NCI-H748 treated with DMSO at 0.1 percent for 48 hours (cell line): ENCODE measurements around the gene LYPD3.

Source experiments
- DNase-seq: peaks from one replicate; lab custom pipeline; 2025; lab: John Stamatoyannopoulos, UW

Gene LYPD3

DNA sequence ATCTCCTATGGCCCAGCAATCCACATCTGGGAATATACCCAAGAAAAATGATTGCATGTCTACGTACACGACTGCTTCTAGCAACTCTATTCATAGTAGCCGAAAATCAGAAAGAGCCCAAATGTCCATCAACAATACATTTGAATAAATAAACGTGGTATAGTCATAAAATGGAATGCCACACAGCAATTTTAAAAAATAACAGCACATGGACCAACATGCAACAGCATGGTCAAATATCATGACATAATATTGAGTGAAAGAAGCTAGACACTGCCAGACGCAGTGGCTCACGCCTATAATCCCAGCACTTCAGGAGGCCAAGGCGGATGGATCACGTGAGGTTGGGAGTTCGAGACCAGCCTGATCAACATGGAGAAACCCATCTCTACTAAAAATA lies 34.4 kb downstream of the LYPD3 start:
- no peak for DNase-seq

DNA sequence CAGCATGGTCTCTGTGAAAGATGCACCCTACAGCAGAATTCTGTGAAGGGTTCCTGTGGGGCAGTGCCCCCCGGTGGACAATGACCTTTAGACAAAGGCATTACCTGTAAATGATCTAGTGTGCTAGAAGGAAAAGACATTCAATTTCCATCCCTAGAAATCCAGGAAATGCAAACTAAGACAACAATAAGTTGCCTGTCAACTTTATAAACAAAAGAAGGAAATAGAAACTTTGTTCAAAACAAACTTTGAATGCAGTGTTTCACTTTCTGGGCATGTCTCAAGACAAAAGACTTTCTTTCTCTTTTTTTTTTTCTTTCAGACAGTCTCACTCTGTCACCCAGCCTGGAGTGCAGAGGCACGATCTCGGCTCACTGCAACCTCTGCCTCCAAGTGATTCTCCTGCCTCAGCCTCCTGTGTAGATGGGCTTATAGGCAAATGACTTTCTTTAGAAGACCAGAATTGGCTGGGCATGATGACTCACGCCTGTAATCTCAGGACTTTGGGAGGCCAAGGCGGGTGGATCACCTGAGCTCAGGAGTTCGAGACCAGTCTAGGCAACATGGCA lies 35.2 kb downstream of the LYPD3 start:
- DNase-seq = no peak

DNA sequence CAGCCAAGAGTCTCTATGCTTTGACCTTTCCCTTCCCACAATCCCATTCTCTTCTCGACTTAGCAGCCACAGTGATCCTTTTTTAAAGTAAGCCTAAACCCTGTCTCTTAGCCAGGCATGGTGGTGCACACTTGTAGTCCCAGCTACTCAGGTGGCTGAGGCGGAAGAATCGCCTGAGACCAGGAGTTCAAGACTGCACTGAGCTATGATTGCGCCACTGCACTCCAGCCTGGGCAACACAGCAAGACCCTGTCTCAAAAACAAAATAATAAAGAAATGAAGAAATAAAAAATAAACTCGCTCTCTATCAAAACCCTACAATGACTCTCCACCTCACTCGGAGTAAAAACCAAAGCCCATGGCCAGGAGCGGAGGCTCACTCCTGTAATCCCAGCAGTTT lies 36.0 kb downstream of the LYPD3 start:
- DNase-seq = no peak

DNA sequence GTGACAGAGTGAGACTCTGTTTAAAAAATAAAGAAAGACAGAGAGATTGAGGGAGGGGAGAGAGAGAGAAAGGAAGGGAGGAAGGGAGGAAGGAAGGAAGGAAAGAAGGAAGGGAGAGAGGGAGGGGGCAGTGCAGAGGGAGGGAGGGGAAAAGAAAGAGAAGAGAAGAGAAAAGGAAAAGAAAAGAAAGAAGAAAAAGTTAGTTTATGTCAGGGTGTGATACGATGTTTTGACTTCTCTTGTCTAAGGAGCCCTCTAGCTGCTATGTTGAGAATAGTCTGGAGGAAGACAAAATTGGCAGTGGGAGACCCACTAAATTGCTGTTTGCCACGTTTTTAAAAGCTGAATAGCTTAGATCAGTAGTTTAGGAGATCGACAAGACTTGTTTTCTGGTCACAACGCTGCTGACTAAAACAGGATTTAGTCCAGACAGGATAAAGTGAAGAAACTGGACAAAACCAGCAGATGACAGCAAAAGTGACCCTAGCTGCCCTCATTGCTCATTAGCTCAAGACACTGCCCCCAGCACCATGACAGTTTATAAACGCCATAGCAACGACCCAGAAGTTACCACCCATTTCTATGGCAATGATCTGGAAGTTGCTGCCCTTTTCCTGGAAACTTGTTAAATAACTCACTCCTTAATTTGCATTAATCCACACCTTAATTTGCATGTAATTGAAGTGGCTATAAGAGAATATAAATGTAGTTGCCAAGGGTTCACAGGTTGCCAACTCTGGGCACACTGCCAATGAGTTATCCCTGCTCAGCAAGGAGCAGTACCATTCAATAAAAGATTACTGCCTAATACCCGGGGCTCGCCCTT lies 39.6 kb downstream of the LYPD3 start:
- DNase-seq = peak; percentile 65

DNA sequence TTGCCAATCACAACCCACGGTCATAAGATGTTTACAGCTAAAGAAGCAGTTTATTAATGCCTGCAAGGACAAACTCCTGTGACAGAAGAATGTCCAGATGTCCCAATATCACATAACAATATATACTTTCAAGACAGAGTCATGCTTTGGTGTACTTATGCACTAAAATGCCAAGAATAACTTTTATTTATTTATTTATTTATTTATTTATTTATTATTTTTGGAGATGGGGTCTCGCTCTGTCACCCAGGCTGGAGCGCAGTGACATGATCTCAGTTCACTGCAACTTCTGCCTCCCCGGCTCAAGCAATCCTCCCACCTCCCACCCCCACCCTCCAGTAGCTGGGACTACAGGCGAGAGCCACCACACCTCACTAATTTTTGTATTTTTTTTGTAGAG lies 41.6 kb downstream of the LYPD3 start:
- DNase-seq = no peak

DNA sequence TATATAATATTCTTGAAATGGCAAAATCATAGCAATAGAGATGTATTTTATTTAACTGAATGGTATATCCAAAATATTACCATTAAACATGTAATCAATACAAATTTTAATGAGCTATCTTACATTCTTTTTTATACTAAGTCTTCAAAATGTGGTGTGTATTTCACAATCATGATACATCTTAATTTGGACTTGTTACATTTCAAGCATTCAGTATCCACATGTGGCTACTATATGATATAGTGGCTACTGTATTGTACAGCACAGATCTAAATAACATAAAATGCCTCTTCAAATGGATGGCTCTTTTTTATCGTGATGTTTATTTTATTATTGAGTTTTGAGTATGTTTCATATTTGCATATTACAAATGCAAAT lies 42.7 kb downstream of the LYPD3 start:
- no peak for DNase-seq

DNA sequence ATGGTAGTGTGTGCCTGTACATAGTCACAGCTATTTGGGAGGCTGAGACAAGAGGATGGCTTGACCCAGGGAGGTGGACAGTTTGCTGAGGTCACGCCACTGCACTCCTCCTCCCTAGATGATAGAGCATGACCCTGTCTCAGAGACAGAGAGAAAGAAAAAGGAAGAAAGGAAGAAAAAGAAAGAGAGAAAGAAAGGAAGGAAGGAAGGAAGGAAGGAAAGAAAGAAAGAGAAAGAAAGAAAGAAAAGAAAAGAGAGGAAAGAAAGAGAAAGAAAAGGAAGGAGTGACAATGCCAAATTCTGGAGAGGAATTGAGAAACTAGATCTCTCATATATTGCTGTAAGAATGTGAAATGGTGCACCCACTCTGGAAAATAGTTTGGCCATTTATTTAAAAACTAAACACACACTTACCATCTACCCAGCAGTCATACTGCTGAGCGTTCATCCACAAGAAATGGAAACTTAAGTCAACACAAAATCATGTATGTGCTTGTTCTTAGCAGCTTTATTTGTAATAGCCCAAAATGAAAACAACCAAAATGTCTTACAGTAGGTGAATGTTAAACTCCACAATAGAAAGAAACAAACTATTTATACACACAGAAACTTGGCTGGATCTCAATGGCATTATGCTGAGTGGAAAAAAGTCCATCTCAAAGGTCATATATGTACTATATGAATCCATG lies 43.3 kb downstream of the LYPD3 start:
- DNase-seq = no peak

DNA sequence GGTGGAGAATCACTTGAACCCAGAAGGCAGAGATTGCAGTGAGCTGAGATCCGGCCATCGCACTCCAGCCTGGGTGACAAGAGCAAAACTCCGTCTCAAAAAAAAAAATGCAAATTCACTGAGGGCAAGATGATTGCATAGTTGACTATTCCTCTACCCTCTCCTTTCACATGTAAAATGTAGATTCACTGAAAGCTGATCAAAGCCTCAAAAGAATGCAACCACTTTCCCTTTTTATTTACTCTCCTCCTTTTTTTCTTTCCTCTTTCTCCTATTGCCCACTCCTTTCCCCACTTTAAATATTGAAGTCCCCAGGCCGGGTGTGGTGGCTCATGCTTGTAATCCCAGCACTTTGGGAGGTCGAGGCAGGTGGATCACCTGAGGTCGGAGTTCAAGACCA lies 44.5 kb downstream of the LYPD3 start:
- DNase-seq = no peak

DNA sequence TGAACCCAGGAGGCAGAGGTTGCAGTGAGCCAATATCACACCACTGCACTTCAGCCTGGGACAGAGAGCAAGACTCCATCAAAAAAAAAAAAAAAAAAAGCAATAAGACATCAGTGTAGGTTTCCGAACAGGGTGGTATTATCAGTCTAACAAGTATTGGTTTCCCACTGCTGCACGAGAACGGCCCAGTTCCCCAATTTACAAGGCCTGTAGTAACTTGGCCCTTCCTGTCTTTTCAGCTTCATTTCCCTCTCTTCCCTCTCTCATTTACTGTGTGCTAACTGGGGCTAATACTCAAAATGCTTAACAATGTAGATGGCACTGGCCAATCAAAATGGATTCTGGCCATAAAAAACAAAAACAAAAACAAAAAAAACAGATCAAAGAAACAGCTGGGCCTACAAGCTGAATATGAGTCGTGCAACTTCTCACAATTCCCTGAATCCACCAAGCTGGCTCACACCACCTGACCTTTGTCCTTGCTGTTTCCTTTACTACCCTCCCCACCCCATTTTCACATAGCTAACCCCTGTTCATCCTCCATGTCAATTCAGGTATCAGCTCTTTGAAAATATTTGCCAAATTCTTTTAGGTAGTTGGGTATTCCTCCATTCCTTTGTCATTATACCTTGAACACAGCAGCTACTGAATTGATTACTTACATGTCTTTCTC lies 48.3 kb downstream of the LYPD3 start:
- DNase-seq = no peak

DNA sequence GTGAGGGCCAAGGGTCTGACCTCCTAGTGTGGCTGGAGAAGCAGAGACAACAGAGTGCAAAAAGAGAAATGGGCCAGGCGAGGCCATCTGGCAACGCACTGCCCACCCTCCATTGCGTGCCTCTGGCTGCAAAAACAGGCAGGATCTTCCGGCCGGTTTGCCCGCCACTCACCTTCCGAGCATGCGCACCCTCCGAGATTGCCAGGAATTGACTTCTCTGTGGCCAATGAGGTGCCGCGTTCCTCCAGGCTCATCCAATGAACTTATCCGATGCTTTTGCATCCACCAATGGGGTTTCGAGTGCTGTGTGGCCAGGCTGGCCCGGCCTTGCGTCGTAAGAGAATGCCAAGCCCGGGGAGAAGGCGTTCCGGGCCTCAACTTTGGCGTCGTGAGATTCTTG lies 50.9 kb downstream of the LYPD3 start, which contains the start of gene TEX101:
Gene TEX101, plus strand, starts transcription at position 337 of the 400 bp plus-strand sequence. CDS start 1,030 bp downstream, outside the sequence.
- DNase-seq = no peak

DNA sequence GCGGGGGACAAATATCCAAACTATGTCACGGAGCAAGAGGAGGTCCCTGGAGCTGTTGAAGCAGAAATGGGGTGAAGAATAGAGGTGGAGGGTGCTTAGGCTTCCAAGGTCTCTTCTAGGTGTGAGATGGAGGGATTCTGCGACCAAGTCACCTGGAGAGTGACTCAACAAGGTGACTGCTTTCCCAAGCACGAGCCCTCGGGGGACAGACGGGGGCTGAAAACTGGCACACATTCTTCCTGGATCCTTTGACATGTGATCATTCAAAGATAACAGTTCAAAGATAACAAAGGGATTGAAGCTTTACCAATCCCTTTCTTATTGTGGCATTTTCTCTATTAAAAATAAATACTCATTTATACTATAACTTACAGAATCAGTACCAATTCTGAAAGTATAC lies 53.0 kb downstream of the LYPD3 start:
- no peak for DNase-seq
